ENCODE measurements around the gene TXNIP.

TXNIP gene

GRCh38 chr1:145952903-145953302 is 43.5 kb downstream of the TXNIP start:
- no peak overlapping the region for H2AFZ ChIP-seq (ENCODE audit: low read length, unreplicated experiment)
- H3K4me3 ChIP-seq (ENCODE audit: low read depth, low read length): no peak overlapping the region
- no peaks in the 10 kb centered on the region for H3K27me3 ChIP-seq (ENCODE audit: insufficient read depth, low read length)
- H3K36me3 ChIP-seq (ENCODE audit: insufficient read depth, low read length): no peaks in the 10 kb centered on the region
- no peak overlapping the region for H3K27ac ChIP-seq (ENCODE audit: low read depth, low read length)
- peaks cover 21% of the 10 kb centered on the region for H3K4me1 ChIP-seq (ENCODE audit: control insufficient read depth, insufficient read depth, low read length, unreplicated experiment)
- peaks cover 49% of the 10 kb centered on the region for H3K79me2 ChIP-seq (ENCODE audit: control insufficient read depth, insufficient read depth, low read length, unreplicated experiment)

GRCh38 chr1:145951526-145951925 is 44.9 kb downstream of the TXNIP start:
- peaks cover 21% of the 10 kb centered on the region for H3K4me1 ChIP-seq (ENCODE audit: control insufficient read depth, insufficient read depth, low read length, unreplicated experiment)
- no peaks in the 10 kb centered on the region for H3K27me3 ChIP-seq (ENCODE audit: insufficient read depth, low read length)
- H3K27ac ChIP-seq (ENCODE audit: low read depth, low read length): no peak overlapping the region
- H3K36me3 ChIP-seq (ENCODE audit: insufficient read depth, low read length): peaks cover 6% of the 10 kb centered on the region; the same call in 1 of the 2 replicates
- no peak overlapping the region for H3K4me3 ChIP-seq (ENCODE audit: low read depth, low read length)
- H3K79me2 ChIP-seq (ENCODE audit: control insufficient read depth, insufficient read depth, low read length, unreplicated experiment): peaks cover 45% of the 10 kb centered on the region
- no peak overlapping the region for H2AFZ ChIP-seq (ENCODE audit: low read length, unreplicated experiment)

DNA sequence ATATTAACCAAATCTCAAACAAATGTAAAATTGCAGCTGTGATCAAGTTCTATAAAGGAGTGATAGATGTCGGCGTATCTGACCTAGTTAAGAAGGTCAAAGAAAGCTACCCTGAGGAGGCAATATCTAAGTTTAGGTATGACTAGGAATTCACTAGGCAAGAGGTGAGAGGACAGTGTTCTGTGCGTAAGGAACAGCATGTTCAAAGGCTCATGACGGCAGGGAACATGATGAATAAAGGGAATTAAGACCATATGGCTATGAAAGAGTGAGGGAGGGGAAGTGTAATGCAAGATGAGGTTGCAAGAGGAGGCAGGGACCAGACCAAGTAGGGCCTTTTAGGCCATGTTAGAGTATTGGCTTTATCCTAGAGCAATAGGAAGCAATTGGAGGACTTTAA is 47.2 kb downstream of the TXNIP start:
- no peak overlapping the region for H2AFZ ChIP-seq (ENCODE audit: low read length, unreplicated experiment)
- H3K4me3 ChIP-seq (ENCODE audit: low read depth, low read length): no peak overlapping the region
- peaks cover 25% of the 10 kb centered on the region for H3K79me2 ChIP-seq (ENCODE audit: control insufficient read depth, insufficient read depth, low read length, unreplicated experiment)
- H3K27me3 ChIP-seq (ENCODE audit: insufficient read depth, low read length): no peaks in the 10 kb centered on the region
- H3K36me3 ChIP-seq (ENCODE audit: insufficient read depth, low read length): peaks cover 10% of the 10 kb centered on the region; the same call in 1 of the 2 replicates
- no peaks in the 10 kb centered on the region for H3K4me1 ChIP-seq (ENCODE audit: control insufficient read depth, insufficient read depth, low read length, unreplicated experiment)
- H3K27ac ChIP-seq (ENCODE audit: low read depth, low read length): no peak overlapping the region

GRCh38 chr1:145947551-145947950 is 48.8 kb downstream of the TXNIP start:
- Histone ChIP-seq H3K4me3 (ENCODE audit: low read depth, low read length) (no peak overlapping the region), H2AFZ (ENCODE audit: low read length, unreplicated experiment) (no peak overlapping the region), H3K27ac (ENCODE audit: low read depth, low read length) (no peak overlapping the region), H3K79me2 (ENCODE audit: control insufficient read depth, insufficient read depth, low read length, unreplicated experiment) (peaks cover 15% of the 10 kb centered on the region), H3K27me3 (ENCODE audit: insufficient read depth, low read length) (no peaks in the 10 kb centered on the region), H3K4me1 (ENCODE audit: control insufficient read depth, insufficient read depth, low read length, unreplicated experiment) (no peaks in the 10 kb centered on the region), H3K36me3 (ENCODE audit: insufficient read depth, low read length) (peaks cover 12% of the 10 kb centered on the region; the same call in 1 of the 2 replicates)

DNA sequence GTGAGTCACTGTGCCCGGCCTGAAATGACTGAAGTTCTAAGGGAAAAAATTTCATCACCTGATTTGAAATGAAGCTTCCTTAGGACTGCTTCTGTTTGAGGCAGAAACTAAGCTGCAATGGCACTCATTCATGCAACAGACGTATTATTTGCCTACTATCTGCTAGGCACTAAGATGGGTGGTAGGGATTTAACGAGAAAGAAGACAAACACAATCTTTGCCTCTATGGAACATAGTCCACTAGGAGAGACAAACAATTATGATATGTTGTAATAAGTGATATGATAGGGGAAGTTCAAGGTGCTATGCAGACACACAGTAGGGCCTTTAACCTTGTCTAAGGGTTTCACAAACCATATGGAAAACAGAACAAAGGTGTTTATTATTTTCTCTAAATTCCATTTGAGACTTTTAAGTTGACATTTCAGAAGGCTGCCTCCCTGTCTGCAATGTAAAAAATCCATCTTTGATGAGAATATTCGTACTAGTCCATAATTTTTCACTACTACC is 49.8 kb downstream of the TXNIP start:
- Histone ChIP-seq H3K36me3 (ENCODE audit: insufficient read depth, low read length) (peaks cover 17% of the 10 kb centered on the region; the same call in 1 of the 2 replicates), H3K4me1 (ENCODE audit: control insufficient read depth, insufficient read depth, low read length, unreplicated experiment) (no peaks in the 10 kb centered on the region)

DNA sequence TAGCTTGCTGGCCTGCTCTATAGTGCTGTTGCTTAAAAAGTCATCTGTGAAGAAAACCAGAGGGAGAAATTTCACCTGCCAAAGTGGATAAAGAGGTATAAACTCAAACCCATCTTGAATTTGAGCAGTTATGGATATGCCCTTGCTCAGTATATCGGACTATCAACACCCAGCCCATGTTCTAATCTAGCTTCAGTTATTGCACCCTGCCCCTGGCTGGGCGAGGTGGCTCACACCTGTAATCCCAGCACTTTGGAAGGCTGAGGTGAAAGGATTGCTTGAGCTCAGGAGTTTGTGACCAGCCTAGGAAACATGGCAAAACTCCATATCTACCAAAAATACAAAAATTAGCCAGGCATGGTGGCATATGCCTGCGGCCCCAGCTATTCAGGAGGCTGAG is 51.8 kb downstream of the TXNIP start:
- Histone ChIP-seq H3K79me2 (ENCODE audit: control insufficient read depth, insufficient read depth, low read length, unreplicated experiment) (peaks cover 12% of the 10 kb centered on the region), H3K36me3 (ENCODE audit: insufficient read depth, low read length) (peaks cover 17% of the 10 kb centered on the region), H3K4me1 (ENCODE audit: control insufficient read depth, insufficient read depth, low read length, unreplicated experiment) (no peaks in the 10 kb centered on the region), H3K27me3 (ENCODE audit: insufficient read depth, low read length) (no peaks in the 10 kb centered on the region), H2AFZ (ENCODE audit: low read length, unreplicated experiment) (no peak overlapping the region), H3K4me3 (ENCODE audit: low read depth, low read length) (no peak overlapping the region), H3K27ac (ENCODE audit: low read depth, low read length) (no peak overlapping the region)

More for the DNA sequence above, 49.8 kb downstream of the TXNIP start:
- Histone ChIP-seq H3K27ac (ENCODE audit: low read depth, low read length) (no peak overlapping the region), H3K4me3 (ENCODE audit: low read depth, low read length) (no peak overlapping the region), H2AFZ (ENCODE audit: low read length, unreplicated experiment) (no peak overlapping the region), H3K79me2 (ENCODE audit: control insufficient read depth, insufficient read depth, low read length, unreplicated experiment) (peaks cover 12% of the 10 kb centered on the region), H3K27me3 (ENCODE audit: insufficient read depth, low read length) (no peaks in the 10 kb centered on the region)

- no peak overlapping the region for H2AFZ ChIP-seq (ENCODE audit: low read length, unreplicated experiment)
- no peak overlapping the region for H3K4me3 ChIP-seq (ENCODE audit: low read depth, low read length)
- peaks cover 7% of the 10 kb centered on the region for H3K79me2 ChIP-seq (ENCODE audit: control insufficient read depth, insufficient read depth, low read length, unreplicated experiment)
- H3K27ac ChIP-seq (ENCODE audit: low read depth, low read length): no peak overlapping the region
- H3K4me1 ChIP-seq (ENCODE audit: control insufficient read depth, insufficient read depth, low read length, unreplicated experiment): no peaks in the 10 kb centered on the region
- H3K36me3 ChIP-seq (ENCODE audit: insufficient read depth, low read length): peaks cover 17% of the 10 kb centered on the region
- H3K27me3 ChIP-seq (ENCODE audit: insufficient read depth, low read length): no peaks in the 10 kb centered on the region
Measured at GRCh38 chr1:145942871-145943270, 53.5 kb downstream of the TXNIP start.
